Activated CD8-positive, alpha-beta memory T cell treated with anti-CD3 and anti-CD28 coated beads, Interleukin-2, amount 50 U/mL, for 1 hour (primary cell): ENCODE measurements around the gene PHF2.

Experiments used
- DNase-seq: peaks from one replicate; pipeline ENCODE4 v3.0.0-alpha.2; 2020; ENCODE audit errors: extremely low read depth

Gene PHF2

DNA sequence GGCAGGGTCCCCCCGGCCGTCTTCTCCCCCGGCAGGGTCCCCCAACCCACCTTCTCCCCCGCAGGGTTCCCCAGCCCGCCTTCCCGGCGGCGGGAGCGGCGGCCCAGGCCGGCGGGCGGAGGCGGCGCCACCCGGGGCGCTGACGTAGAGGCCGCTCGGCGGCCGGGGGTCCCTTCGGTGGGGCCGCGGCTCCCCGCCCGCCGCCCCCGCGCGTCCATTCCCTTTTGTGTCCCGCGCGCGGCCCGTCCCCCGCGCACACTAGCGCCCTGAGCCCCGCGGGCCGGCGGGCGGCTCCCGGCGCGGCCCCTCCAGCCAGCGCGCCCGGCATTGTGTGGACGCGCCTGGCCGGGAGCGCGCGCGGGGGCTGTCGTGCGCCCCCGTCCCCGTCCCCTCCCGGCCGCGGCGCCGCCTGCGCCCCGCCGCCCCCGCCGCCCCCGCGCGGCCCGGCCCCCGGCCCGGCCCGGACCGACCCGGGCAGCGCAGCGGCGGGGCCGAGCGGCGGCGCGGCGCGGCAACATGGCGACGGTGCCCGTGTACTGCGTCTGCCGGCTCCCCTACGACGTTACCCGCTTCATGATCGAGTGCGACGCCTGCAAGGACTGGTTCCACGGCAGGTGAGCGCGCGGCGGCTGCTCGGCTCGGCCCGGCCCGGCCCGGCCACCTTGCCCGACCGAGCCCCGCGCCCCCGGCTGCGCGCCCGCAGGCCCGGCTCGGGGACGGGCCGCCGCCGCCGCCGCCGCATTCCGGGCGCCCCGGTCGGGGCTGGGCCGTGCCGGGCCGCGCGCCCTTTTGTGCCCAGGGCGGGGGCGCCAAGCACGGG is at the start of gene PHF2:
Gene PHF2 (plus strand): TSS at position 327 of the 820 bp plus-strand sequence. CDS start 190 bp downstream, at position 517.
- DNase-seq, result no peak

DNA sequence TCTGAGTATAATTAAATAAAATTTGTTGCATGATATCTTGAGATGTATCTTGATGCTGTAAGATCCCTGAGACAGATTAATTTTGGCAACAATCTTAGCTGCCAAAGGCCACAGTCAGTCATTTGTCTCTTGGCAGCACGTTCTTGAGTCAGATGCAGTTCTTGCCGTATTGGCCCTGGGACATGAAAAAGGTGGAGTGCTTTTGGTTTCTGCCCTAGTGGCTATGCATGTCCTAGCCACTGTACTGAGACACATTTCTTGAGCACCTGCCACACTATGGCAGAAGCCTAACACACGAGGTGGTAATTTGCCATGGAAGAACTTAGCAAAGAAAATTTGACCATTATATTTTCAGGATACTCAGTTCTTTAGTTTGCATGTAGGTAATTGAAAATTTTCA is 45.0 kb upstream of the PHF2 start:
- no peak for DNase-seq

DNA sequence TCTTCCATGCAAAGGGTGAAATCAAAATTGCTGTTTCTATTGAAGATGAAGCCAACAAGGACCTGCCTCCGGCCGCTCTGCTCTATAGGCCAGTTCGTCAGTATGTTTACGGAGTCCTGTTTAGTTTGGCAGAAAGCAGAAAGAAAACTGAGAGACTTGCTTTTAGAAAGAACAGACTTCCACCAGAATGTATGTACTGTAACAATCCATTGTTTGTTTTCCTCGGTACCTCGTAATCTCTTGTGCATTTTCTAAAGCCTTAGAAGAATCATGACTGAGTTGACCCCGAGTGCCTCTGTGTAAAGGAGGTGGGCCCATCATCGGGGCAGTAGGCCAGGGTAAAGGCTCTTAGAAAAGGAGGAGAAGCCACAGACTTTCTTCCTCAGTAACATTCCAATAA is 44.2 kb upstream of the PHF2 start:
- no peak for DNase-seq

DNA sequence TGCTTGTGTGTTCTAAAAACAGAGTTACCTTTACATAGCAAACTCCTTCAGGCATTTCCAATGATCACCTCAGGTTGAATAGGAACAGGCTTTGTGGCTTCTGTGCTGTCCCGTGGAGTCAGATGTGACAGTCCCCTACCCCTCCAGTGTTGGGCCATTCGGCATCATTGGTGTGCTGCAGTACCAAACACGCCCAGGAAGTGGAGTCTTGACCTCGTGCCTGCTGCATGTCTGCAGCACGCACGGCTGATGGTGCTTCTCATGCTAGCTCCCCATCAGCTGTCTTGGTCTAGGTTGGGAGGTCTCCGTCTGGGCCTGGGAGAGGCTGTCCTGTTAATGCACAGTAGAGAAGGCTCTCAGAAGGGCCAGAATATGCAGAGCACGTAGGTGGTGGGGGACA is 42.5 kb upstream of the PHF2 start:
- no peak for DNase-seq

DNA sequence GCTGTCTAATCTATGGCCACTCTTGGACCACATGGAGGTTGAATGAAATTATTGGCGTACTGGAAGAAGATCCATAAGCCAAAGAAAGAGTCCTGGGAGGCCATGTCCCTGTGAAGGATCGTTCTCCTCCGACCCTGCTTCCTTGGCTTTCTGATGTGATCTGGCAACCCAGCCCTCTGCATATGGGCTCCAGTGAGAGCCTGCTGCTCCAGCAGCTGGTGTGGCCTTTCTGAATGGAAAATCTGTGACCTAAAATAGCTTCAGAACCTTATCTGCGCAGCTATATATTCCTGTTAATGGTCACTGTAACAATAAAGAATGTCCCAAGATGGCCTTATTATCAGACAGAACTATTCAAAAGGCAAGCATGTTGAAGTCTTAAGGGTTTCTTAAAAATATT is 40.2 kb upstream of the PHF2 start:
- DNase-seq, result no peak

DNA sequence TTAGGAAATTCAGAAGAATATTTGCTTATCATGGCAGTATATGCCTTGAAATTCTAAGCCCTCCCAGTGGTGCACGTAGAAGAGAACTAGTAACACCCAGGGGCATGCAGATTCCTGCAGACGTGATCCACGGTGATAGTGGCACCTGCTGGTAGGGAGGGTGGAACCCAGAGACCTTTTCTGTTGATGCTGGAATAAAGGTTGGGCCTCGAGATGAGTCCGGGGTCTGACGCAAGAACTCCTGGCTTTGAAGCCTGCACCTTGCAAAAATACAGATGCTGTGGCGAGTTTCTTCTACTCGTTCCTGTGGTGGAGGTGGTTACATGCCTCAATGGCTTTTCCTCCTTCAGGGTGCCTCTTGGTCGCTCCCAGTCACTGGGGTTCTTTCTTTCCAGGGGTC is 39.5 kb upstream of the PHF2 start:
- no peak for DNase-seq

DNA sequence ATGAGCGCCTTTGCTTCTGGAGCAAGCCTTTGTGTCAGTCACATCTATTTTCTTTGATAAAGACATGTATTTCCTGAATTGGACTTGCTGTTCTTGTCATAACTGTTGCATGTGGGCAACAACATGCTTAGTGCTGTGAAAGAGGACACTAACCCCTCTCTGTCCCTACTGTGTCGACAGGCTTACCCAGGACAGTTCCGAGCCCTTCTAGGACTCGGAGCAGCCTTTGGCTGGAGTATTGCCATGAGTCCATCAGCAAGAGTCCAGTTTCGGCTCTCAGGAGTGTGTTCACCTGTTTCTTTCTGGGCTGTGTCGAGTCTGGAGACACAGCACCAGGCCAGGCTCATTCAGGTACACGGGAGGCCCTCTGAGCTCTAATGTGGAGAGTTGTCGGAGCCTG is 36.1 kb upstream of the PHF2 start:
- DNase-seq, result no peak

DNA sequence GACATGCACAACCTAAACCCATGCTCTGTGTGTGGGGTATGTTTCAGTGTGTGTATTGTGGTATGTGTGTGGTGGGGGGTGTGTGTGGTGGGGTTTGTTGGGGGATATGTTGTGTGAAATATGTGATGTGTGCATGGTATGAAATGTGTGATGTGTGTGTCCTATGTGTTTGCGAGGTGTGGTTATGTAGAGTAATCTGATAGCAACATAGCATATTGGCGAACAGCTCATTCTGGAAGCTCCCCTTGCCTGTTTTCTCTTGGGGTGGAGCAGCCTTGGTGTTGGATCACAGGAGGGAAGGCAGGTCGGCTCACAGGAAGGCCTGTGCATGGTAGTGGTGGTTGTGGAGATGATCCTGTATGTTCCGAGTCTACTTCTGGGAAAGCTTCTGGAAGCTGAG is 35.4 kb upstream of the PHF2 start:
- DNase-seq, result no peak

DNA sequence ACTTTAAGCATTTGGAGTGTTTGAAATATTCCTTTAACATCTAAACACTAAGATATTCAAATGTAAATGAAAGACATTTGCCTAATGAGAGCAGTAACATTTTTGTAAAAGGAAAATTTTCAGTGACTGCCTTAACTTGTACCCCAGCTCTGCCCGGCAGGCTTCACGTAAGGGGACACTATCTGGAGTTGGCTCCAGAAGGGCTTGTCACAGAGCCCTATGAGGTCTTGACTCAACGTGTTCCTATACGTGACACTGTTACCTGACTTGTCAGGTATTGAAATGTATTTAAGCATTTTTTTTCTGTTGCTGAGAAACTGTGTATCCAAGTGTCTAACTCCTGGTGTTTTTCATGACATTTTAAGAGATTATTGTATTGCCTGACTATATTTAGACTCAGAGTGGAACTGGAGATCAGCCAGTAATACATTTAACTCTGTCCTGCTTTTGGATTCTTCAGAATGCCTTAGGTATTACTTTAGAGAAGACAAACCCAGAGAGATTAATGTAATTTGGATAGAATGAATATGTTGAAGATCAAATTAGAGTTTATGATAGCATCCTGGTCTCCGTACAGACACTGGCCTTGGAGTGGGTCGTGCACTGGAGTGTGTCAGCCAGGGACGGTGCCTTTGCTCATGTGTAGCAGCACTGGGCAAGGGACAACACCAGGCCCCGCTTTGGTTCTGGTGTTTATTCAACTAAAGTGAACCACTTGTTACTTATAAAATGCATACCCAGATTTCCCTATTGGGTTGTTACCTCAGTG is 34.6 kb upstream of the PHF2 start:
- DNase-seq, result no peak

DNA sequence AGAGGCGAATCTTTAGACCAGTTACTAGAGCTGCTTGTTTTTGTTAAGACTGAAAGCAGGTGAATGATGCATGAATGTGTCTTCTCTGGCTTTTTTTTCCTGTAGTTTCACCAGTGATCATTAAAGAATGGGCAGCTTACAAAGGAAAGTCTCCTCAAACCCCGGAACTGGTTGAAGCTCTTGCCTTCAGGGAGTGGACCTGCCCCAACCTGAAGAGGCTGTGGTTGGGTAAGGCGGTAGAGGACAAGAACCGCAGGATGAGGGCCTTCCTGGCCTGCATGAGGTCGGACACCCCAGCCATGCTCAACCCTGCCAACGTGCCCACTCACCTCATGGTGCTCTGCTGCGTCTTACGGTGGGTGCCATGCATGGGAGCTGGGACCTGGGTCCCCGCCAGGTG is 33.3 kb upstream of the PHF2 start:
- DNase-seq, result no peak

DNA sequence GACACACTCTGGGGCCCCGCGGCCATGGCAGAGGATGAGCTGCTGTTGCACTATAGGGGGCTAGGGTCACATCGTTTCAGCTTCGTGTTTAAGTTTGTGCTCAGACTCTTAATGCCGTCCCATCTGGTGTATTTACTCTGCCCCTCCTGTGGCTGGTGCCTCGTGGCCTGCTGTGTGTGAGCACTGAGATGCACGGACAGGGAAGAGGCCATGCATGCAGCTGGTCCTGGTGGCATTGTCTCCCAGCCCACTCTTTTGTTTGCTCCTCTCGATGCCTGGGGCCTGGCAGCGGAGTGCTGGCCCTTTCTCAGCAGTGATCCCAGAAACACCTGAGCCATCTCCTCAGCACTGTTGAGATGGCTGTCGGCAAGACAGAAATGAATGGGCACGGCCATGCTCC is 30.0 kb upstream of the PHF2 start:
- no peak for DNase-seq

DNA sequence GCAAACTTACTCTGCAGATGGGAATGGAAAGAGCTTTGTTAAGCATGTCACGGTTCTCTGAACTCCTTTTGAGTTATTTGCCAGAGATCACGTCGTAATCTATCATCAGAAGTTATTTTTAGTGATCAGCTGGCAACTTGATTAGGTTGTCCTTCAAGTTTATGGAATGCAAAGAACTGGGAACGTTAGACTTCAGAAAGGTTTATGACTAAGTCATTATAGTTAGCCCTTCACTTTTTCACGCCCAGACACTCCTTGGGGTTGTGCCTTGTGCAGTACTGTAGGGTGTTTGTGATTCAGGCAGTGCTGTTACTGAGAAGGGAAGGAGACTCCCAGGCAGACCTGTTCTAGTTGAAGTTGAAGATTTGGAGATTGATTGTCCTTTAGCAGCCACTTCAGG is 26.8 kb upstream of the PHF2 start:
- DNase-seq, result no peak

DNA sequence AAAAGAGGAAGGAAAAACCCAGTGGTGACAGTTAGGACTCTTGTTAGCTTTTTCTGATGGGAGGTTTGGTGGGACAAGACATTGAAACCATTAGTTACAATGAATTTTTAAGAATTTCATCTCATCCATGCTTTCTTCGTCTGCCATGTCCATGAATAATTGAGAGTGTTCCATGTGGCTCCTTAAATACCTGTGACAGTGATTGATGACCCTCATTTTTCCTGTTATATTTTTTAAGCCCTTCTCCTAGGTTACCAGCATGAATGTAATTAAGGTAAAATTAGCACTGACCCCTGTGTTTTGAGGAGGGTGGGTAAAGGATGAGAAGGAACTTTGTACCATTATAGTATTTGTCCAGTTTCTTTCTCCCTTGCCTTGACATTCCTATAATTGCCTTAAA is 23.5 kb upstream of the PHF2 start:
- no peak for DNase-seq

DNA sequence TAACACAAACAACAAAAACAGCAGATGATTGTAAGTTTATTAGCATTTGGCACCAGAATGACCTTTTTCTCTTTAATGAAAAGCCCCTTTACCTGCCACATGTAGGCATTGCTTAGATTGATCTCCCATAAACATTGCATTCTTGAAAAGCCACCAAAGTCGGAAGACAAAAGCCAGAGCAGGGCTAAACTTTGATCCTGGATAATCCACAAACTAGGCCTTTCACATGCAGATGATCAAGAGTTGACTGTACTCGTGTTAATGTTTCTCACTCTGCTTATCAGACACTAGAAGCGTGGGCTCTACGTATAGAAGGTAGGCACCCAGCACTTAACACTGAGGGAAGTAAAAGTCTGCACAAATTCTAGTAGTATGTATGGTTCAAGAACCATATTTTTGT is 21.0 kb upstream of the PHF2 start:
- DNase-seq, result no peak

DNA sequence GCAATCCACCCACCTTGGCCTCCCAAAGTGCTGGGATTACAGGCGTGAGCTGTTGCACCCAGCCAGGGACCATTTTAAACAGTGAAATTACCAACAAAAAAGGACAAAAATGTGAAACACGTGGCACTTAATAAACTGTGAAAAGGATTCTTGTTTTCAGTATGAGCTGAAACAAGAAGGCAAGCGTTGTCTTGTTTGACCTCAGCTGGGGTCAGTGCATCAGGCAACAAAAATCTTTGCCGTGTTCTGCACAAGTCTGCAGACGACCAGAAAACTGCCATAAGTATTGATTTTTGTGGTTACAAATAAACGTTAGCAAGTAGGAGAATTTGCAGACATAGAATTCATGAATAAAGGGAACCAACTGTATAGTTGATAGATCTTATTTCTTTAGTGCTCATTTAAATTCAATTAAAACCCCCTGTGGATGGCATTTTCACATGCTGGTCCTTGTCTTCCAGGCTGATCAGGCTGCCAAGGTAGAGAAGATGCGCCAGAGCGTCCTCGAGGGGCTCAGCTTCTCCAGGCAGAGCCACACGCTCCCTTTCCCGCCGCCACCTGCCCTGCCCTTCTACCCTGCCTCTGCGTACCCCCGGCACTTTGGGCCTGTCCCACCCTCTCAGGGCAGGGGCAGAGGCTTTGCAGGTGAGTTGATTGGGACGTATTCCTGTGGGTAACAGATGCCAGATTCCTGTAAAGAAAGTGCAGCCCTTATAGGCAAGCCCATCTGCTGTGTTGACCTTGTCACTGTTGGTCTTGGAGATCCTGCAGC is 18.8 kb upstream of the PHF2 start:
- DNase-seq, result no peak

DNA sequence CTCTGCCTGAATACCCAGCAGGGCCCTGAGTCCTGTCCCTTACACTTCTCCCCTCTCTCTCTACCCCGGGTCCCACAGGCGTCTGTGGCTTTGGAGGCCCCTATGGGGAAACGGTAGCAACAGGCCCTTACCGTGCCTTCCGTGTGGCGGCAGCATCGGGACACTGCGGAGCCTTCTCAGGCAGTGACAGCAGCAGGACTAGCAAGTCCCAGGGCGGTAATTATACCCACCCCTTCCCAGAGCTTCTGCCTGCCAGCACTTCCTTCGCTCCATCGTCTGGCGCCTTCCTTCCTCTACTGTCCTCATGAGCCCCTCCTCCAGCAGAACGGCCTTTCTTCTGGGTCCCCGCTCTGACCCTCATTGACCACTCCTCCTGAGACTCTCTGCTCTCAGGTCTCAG is 17.9 kb upstream of the PHF2 start:
- no peak for DNase-seq

DNA sequence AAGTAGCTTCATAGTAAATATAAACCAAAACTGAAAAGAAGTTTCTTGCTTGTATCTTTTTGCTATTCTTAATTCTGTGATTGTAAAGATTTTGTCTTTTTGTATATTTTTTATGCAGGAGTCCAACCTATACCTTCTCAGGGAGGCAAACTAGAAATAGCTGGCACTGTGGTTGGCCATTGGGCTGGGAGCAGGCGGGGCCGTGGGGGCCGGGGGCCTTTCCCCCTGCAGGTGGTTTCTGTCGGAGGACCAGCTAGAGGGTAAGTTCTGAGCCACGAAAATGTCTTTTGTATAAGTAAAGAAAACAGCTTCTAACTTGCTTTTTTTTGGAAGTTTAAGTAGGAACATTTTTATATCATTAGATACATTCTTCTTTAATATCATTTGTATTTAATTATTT is 15.4 kb upstream of the PHF2 start:
- DNase-seq, result no peak

DNA sequence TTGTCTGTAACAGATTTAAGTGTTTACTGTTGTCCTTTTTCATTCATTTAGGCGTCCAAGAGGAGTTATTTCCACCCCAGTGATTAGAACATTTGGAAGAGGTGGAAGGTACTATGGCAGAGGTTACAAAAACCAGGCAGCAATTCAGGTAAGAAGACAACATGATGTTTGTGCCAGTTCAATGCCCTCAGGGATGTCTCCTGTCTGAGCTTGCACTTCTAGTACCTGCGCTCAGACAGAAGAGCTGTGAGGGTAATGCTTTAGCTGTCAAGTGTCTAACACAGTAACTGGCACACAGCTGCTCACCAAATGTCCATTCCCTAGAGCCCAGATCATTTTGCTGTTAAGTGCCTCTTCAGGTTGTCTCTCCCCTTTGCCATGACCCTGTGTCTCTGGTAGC is 14.2 kb upstream of the PHF2 start:
- DNase-seq, result no peak

DNA sequence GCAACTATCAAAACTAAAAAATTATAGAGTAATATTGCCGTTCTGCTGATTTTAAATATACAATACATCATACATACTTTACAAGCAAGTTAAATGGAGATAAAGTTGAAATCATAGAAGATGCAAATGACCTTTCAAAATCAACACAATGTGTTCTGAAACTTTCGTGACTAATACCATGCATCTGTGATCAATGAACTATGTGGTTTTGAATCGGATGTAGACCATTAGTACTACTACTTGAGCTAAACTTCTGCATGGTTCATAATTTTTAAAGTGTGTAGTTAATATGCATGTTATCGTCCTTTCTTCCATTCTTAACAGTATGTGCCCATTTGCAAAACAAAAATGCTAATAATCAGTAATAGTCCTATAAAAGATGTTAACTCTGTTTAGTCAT is 11.3 kb upstream of the PHF2 start:
- DNase-seq, result no peak

DNA sequence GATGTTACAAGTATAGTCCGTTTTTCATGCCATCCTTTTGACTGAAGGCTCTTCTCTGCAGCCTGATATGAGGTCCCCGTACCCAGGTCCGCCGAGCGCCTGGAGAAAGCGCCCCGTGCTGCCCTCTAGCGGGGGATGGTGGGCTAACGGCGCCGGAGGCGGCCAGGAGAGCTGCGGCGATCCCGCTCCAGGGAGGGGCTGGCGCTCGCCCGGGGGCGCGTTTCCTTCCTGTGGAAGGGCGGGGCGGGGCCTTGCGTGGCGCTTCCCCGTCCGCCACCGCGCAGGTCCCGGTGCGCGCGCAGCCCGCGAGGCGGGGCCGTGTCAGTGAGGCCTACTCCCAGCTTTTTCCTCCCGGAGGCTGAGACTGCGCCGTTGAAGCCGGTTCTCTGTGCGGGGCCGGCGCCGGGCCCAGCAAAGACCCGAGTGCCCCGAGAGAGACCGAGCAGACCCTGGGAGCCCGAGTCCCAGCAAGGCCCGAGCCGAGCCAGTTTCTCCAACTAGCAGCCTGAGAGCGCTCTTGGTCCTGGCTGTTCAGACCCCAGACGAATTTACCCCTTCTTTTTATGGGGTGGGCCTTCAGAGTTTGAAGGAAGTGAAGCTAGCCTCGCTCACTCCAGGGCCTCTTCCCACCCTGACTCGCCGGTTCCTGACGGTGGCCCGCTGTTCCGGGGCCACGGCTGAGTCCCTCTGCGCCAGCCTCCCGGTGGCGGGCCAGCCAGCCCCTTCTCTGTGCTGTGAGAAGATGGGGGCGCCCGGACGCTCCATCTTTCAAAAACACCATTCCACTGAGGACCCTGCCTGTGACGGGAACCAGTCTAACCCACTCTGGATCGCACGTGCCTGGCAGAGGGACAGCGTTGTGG is 9.7 kb upstream of the PHF2 start:
- peak; percentile 87 for DNase-seq

DNA sequence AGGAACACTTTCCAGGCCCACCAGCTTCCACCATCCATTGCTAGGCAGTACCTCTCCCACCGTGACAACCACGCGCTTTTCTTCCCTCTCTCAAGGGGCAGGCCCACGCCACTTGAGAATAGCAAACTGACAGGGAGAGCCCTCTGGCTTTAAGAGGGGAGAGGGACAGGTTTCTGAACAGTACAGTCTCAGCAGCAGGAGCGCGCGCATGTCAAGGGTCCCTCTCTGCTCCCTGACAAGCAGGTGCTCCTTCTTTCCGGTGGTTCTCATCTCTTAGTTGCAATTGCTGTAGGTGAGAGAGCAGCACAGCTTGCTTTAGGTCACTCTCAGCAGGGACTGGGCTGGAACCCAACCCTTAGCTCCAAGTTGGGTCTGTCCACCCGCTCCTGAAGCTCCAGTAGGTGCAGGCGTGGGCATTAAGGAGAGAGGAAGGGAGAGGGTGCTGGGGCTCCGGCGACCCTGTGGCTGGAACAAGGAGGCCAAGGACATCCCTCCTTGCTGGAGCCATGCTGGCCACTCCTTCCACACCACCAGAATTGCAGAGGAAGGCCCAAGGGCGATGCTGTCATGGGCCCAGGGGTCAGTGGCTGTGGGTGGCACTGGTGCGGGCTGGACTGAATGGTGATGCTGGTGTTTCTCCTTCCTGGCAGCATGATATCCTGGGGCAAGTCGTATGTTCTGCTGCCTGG is 9.0 kb upstream of the PHF2 start:
- DNase-seq, result no peak
